PC-3 (cell line): ENCODE results near the gene PHETA1.

ENCODE experiments used
- CTCF ChIP-seq: fragments of 300-600 bp; sonication (generic); conservative IDR thresholded peaks from 2 replicates; pipeline ENCODE4 v1.5.1; 2017; ENCODE audit warnings: antibody characterized with exemption, low read depth, mild to moderate bottlenecking, low read length
- EZH2 ChIP-seq: fragments of 300-600 bp; sonication (generic); IDR thresholded peaks from one replicate; pipeline ENCODE4 v1.6.1; 2017; ENCODE audit warnings: antibody characterized with exemption, mild to moderate bottlenecking, low read length; ENCODE audit not compliant: unreplicated experiment

- TF ChIP-seq CTCF (no peak), EZH2 (no peak)
These were observed 33.1 kb downstream of the PHETA1 start for GRCh38 chr12:111335811-111336210.
